Measurements from ENCODE around the gene HTR2A.

DNA sequence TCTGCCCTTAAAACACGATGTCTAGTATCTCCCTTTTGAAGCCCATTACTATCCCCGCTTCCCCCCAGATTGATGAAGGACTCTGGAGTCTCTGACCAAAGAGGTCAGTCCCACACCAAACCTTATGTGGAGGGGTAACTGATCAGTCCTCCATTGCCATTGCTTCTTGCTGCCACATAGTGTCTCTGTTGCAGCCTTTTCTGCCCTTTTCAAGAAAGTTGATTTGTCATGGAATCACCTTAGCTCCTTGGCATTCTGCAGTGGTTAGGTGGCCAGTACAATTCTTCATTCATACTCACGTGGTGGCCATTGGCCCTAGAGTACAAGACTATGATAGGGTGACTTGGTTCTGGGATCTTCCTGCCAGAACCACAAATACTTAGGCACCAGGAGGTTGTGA, 8.4 kb upstream of the HTR2A start:
- TF ChIP-seq, protein P1, sequence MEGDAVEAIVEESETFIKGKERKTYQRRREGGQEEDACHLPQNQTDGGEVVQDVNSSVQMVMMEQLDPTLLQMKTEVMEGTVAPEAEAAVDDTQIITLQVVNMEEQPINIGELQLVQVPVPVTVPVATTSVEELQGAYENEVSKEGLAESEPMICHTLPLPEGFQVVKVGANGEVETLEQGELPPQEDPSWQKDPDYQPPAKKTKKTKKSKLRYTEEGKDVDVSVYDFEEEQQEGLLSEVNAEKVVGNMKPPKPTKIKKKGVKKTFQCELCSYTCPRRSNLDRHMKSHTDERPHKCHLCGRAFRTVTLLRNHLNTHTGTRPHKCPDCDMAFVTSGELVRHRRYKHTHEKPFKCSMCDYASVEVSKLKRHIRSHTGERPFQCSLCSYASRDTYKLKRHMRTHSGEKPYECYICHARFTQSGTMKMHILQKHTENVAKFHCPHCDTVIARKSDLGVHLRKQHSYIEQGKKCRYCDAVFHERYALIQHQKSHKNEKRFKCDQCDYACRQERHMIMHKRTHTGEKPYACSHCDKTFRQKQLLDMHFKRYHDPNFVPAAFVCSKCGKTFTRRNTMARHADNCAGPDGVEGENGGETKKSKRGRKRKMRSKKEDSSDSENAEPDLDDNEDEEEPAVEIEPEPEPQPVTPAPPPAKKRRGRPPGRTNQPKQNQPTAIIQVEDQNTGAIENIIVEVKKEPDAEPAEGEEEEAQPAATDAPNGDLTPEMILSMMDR (optimal IDR thresholded peaks at IDR 0.05 in 1 of 3, IDR thresholded peaks at IDR 0.05 in 1 of 3, conservative IDR thresholded peaks at IDR 0.05 in 1 of 3; ENCODE audit: extremely low read depth in 1 of 3, insufficient read depth in 2 of 3, low read length in 3 of 3), result peak; percentile 25 to 58 (median 35)
- TF ChIP-seq EZH2 (IDR thresholded peaks at IDR 0.05; ENCODE audit: low read length), result no peak
